ENCODE data around the gene GLS2. TPM values are rescaled to one million over a fixed set of nuclear protein-coding genes. Genes with fewer than 3 reads are reported as not detected.
"Not testable (repeated sequence)": the region's sequence is repeated elsewhere in the genome, so short reads cannot be mapped to it uniquely, and the experiment has no call there.

GLS2 gene
- total RNA-seq, 1 experiment from 2014 or later, result 2.2 TPM

- not testable (repeated sequence) for H3K4me3 ChIP-seq (ENCODE audit: insufficient read depth, low read depth, low read length); H3K36me3 ChIP-seq (replicated peaks; ENCODE audit: control insufficient read depth, insufficient read depth, low read length); DNase-seq; H3K27me3 ChIP-seq (ENCODE audit: control insufficient read depth, insufficient read depth, low read length)
Observed at GRCh38 chr12:56499879-56500278, 11.9 kb upstream of the GLS2 start.

- H3K27me3 ChIP-seq (ENCODE audit: control insufficient read depth, insufficient read depth, low read length); H3K4me3 ChIP-seq (ENCODE audit: insufficient read depth, low read depth, low read length); DNase-seq; H3K36me3 ChIP-seq (replicated peaks; ENCODE audit: control insufficient read depth, insufficient read depth, low read length): not testable (repeated sequence)
Observed at GRCh38 chr12:56499452-56499851, 11.5 kb upstream of the GLS2 start.

GRCh38 chr12:56498126-56498902, 10.4 kb upstream of the GLS2 start:
- H3K36me3 ChIP-seq (replicated peaks; ENCODE audit: control insufficient read depth, insufficient read depth, low read length); H3K27me3 ChIP-seq (ENCODE audit: control insufficient read depth, insufficient read depth, low read length); H3K4me3 ChIP-seq (ENCODE audit: insufficient read depth, low read depth, low read length); DNase-seq: not testable (repeated sequence)

- not testable (repeated sequence) for H3K4me3 ChIP-seq (ENCODE audit: insufficient read depth, low read depth, low read length); H3K36me3 ChIP-seq (replicated peaks; ENCODE audit: control insufficient read depth, insufficient read depth, low read length); H3K27me3 ChIP-seq (ENCODE audit: control insufficient read depth, insufficient read depth, low read length)
- DNase-seq, result peak; percentile 47
Observed at GRCh38 chr12:56496704-56497103, 8.7 kb upstream of the GLS2 start.

- not testable (repeated sequence) for H3K4me3 ChIP-seq (ENCODE audit: insufficient read depth, low read depth, low read length); H3K36me3 ChIP-seq (replicated peaks; ENCODE audit: control insufficient read depth, insufficient read depth, low read length); DNase-seq; H3K27me3 ChIP-seq (ENCODE audit: control insufficient read depth, insufficient read depth, low read length)
Observed at GRCh38 chr12:56494481-56494880, 6.5 kb upstream of the GLS2 start.

- not testable (repeated sequence) for H3K4me3 ChIP-seq (ENCODE audit: insufficient read depth, low read depth, low read length); H3K36me3 ChIP-seq (replicated peaks; ENCODE audit: control insufficient read depth, insufficient read depth, low read length); DNase-seq
- peaks cover 11% of the 10 kb centered on the region for H3K27me3 ChIP-seq (ENCODE audit: control insufficient read depth, insufficient read depth, low read length)
Observed at GRCh38 chr12:56494106-56494415, 6.1 kb upstream of the GLS2 start.

- H3K27me3 ChIP-seq (ENCODE audit: control insufficient read depth, insufficient read depth, low read length), result peaks cover 16% of the 10 kb centered on the region
- not testable (repeated sequence) for DNase-seq; H3K36me3 ChIP-seq (replicated peaks; ENCODE audit: control insufficient read depth, insufficient read depth, low read length); H3K4me3 ChIP-seq (ENCODE audit: insufficient read depth, low read depth, low read length)
Observed at GRCh38 chr12:56493409-56494105, 5.6 kb upstream of the GLS2 start.

GRCh38 chr12:56490360-56490759, 2.4 kb upstream of the GLS2 start:
- no peaks in the 10 kb centered on the region for H3K36me3 ChIP-seq (replicated peaks; ENCODE audit: control insufficient read depth, insufficient read depth, low read length)
- no peak for DNase-seq
- no peak overlapping the region for H3K4me3 ChIP-seq (ENCODE audit: insufficient read depth, low read depth, low read length)
- H3K27me3 ChIP-seq (ENCODE audit: control insufficient read depth, insufficient read depth, low read length), result peaks cover 36% of the 10 kb centered on the region

GRCh38 chr12:56487448-56488040, 417 bp downstream of the GLS2 start:
- Histone ChIP-seq H3K4me3 (ENCODE audit: insufficient read depth, low read depth, low read length) (peak overlapping the region; percentile 85), H3K36me3 (replicated peaks; ENCODE audit: control insufficient read depth, insufficient read depth, low read length) (no peaks in the 10 kb centered on the region), H3K27me3 (ENCODE audit: control insufficient read depth, insufficient read depth, low read length) (peaks cover 36% of the 10 kb centered on the region)
- DNase-seq, result peak; percentile 83

GRCh38 chr12:56486694-56487093, 1.3 kb downstream of the GLS2 start:
- Histone ChIP-seq H3K27me3 (ENCODE audit: control insufficient read depth, insufficient read depth, low read length) (peaks cover 36% of the 10 kb centered on the region), H3K4me3 (ENCODE audit: insufficient read depth, low read depth, low read length) (no peak overlapping the region), H3K36me3 (replicated peaks; ENCODE audit: control insufficient read depth, insufficient read depth, low read length) (no peaks in the 10 kb centered on the region)
- DNase-seq, result no peak

GRCh38 chr12:56484566-56484965, 3.4 kb downstream of the GLS2 start:
- no peak for DNase-seq
- Histone ChIP-seq H3K27me3 (ENCODE audit: control insufficient read depth, insufficient read depth, low read length) (peaks cover 29% of the 10 kb centered on the region), H3K36me3 (replicated peaks; ENCODE audit: control insufficient read depth, insufficient read depth, low read length) (no peaks in the 10 kb centered on the region), H3K4me3 (ENCODE audit: insufficient read depth, low read depth, low read length) (no peak overlapping the region)

- H3K36me3 ChIP-seq (replicated peaks; ENCODE audit: control insufficient read depth, insufficient read depth, low read length), result no peaks in the 10 kb centered on the region
- DNase-seq, result no peak
- no peak overlapping the region for H3K4me3 ChIP-seq (ENCODE audit: insufficient read depth, low read depth, low read length)
- H3K27me3 ChIP-seq (ENCODE audit: control insufficient read depth, insufficient read depth, low read length), result no peaks in the 10 kb centered on the region
Observed at GRCh38 chr12:56479625-56480024, 8.3 kb downstream of the GLS2 start.

- no peak overlapping the region for H3K4me3 ChIP-seq (ENCODE audit: insufficient read depth, low read depth, low read length)
- H3K36me3 ChIP-seq (replicated peaks; ENCODE audit: control insufficient read depth, insufficient read depth, low read length), result peaks cover 3% of the 10 kb centered on the region
- H3K27me3 ChIP-seq (ENCODE audit: control insufficient read depth, insufficient read depth, low read length), result no peaks in the 10 kb centered on the region
- DNase-seq, result no peak
Observed at GRCh38 chr12:56477521-56478225, 10.3 kb downstream of the GLS2 start.

GRCh38 chr12:56476972-56477432, 11.0 kb downstream of the GLS2 start:
- DNase-seq, result no peak
- peaks cover 4% of the 10 kb centered on the region for H3K36me3 ChIP-seq (replicated peaks; ENCODE audit: control insufficient read depth, insufficient read depth, low read length)
- H3K4me3 ChIP-seq (ENCODE audit: insufficient read depth, low read depth, low read length), result no peak overlapping the region
- H3K27me3 ChIP-seq (ENCODE audit: control insufficient read depth, insufficient read depth, low read length), result no peaks in the 10 kb centered on the region

All from H7 (cell line).